Measurements from ENCODE around the gene SLC30A3.

DNA sequence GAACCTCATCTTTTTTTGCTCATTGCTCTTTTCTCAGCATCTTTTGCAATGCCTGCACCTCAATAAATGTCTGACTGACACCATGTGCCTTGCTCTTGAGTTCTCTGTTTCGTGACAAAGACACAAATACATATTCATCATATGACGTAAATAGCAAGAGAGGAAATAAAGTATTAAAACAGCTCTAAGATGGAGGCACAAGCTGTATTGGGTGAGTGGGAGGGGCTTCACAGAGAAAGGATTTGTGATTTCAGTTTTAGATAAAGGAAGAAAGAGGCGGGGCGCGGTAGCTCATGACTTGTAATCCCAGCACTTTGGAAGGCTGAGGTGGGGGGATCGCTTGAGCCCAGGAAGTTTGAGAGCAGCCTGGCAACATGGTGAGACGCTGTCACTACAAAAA lies 42.8 kb downstream of the SLC30A3 start:
- no peak for TF ChIP-seq POLR2A (IDR thresholded peaks at IDR 0.05)
- TF ChIP-seq CTCF (IDR thresholded peaks at IDR 0.05): no peak

All from right lobe of liver (tissue), 4 donors.